A549 (cell line): Measurements from ENCODE around the gene ZNF605. TPM values are rescaled to one million over a fixed set of nuclear protein-coding genes. Genes with fewer than 3 reads are reported as not detected.
"Not testable (repeated sequence)": the region's sequence is repeated elsewhere in the genome, so short reads cannot be mapped to it uniquely, and the experiment has no call there.

Experiments used
- ATAC-seq, 2 experiments: fragments of 200-7000 bp in 1 of 2; fragments of >200 bp in 1 of 2; cut with Nextera tagmentation in 1 of 2; cut with Tn5 transposase in 1 of 2; 3 replicates each; pipeline versions ENCODE4 v1.8.0 to v1.9.1; 2018 to 2020; ENCODE audit warnings: mild to moderate bottlenecking in 1 of 2, moderate library complexity in 1 of 2
- CTCF ChIA-PET: fragments of 300-600 bp; sonication (Branson Sonifier 250); formaldehyde crosslinking; extraction: SDS; loops from one replicate; lab custom pipeline; 2021; ENCODE audit warnings: antibody characterized with exemption, inconsistent platforms; lab: Yijun Ruan, JAX
- POLR2A ChIA-PET: fragments of 350-600 bp; formaldehyde crosslinking; extraction: SDS; loops from one replicate; lab custom pipeline; 2021; ENCODE audit warnings: antibody characterized with exemption, inconsistent platforms; lab: Yijun Ruan, JAX
- DNase-seq, 2 experiments: peaks; one replicate each; pipeline versions ENCODE4 v3.0.0 to v3.0.0-alpha.2; 2011 to 2016; ENCODE audit warnings: low read depth in 1 of 2, low spot score in 1 of 2
- FAIRE-seq: peaks from 2 replicates; lab custom pipeline; 2011; peaks lifted over from hg19 to GRCh38; lab: Jason Lieb, UNC
- H3K27ac ChIP-seq, 2 experiments: fragments of >200 bp; sonication (Bioruptor Twin); formaldehyde crosslinking; 3 replicates each; pipeline ENCODE4 v1.5.1; 2016 to 2017
- H3K4me1 ChIP-seq: fragments of >200 bp; sonication (Bioruptor Twin); formaldehyde crosslinking; 3 replicates; pipeline ENCODE4 v1.6.1; 2016
- H3K4me2 ChIP-seq: fragments of >200 bp; sonication (Bioruptor Twin); formaldehyde crosslinking; 3 replicates; pipeline ENCODE4 v1.6.1; 2016
- H3K4me3 ChIP-seq: fragments of >200 bp; sonication (Bioruptor Twin); formaldehyde crosslinking; 3 replicates; pipeline ENCODE4 v1.5.1; 2016
- H3K9me3 ChIP-seq: fragments of >200 bp; sonication (Bioruptor Twin); formaldehyde crosslinking; 3 replicates; pipeline ENCODE4 v1.6.1; 2016
- EHF ChIP-seq: fragments of 250-450 bp; sonication (Bioruptor Pico); IDR thresholded peaks from 2 replicates; pipeline ENCODE4 v1.5.0; 2020; ENCODE audit warnings: mild to moderate bottlenecking
- EP300 ChIP-seq, 2 experiments: fragments of >200 bp; sonication (Bioruptor Twin); formaldehyde crosslinking; IDR thresholded peaks; 2 replicates in 1 of 2; 3 replicates in 1 of 2; pipeline ENCODE4 v1.6.1; 2016 to 2017
- FOSL2 ChIP-seq, 2 experiments: fragments of 450-650 bp in 1 of 2; fragments of >200 bp in 1 of 2; sonication (Bioruptor Twin) in 1 of 2; formaldehyde crosslinking; IDR thresholded peaks; 2 replicates each; pipeline versions ENCODE4 v1.5.0 to v1.6.1; 2016 to 2020; ENCODE audit warnings: mild to moderate bottlenecking in 1 of 2, moderate library complexity in 1 of 2
- HEYL ChIP-seq: fragments of 250-450 bp; sonication (Bioruptor Pico); IDR thresholded peaks from 2 replicates; pipeline ENCODE4 v1.8.0; 2021; ENCODE audit warnings: mild to moderate bottlenecking, moderate library complexity
- KDM5A ChIP-seq: fragments of 200-600 bp; sonication (generic); IDR thresholded peaks from 2 replicates; pipeline ENCODE4 v1.6.1; 2016; ENCODE audit warnings: antibody characterized with exemption, mild to moderate bottlenecking
- PHF8 ChIP-seq: fragments of 200-600 bp; sonication (generic); IDR thresholded peaks from 2 replicates; pipeline ENCODE4 v1.6.1; 2016; ENCODE audit warnings: low read depth, mild to moderate bottlenecking, antibody characterized with exemption, moderate library complexity, borderline replicate concordance
- RAD21 ChIP-seq, 2 experiments: fragments of >200 bp in 1 of 2; sonication (Bioruptor Twin) in 1 of 2; formaldehyde crosslinking in 1 of 2; IDR thresholded peaks in 1 of 2; conservative IDR thresholded peaks in 1 of 2; 2 replicates in 1 of 2; 3 replicates in 1 of 2; pipeline ENCODE4 v1.6.1; 2012 to 2018; ENCODE audit warnings: inconsistent platforms in 1 of 2
- RARB ChIP-seq: fragments of 250-450 bp; sonication (Bioruptor Pico); IDR thresholded peaks from 2 replicates; pipeline ENCODE4 v1.8.0; 2021; ENCODE audit warnings: mild to moderate bottlenecking, moderate library complexity
- RNF2 ChIP-seq: fragments of 200-600 bp; sonication (generic); IDR thresholded peaks from 2 replicates; pipeline ENCODE4 v1.6.1; 2016; ENCODE audit warnings: low read depth, mild to moderate bottlenecking, antibody characterized with exemption, moderate library complexity, borderline replicate concordance
- ZC3H11A ChIP-seq: fragments of 450-650 bp; IDR thresholded peaks from 2 replicates; pipeline ENCODE4 v1.6.1; 2014; ENCODE audit warnings: antibody characterized with exemption, mild to moderate bottlenecking
- ZSCAN20 ChIP-seq: fragments of 250-450 bp; sonication (Bioruptor Pico); IDR thresholded peaks from 2 replicates; pipeline ENCODE4 v1.8.0; 2022; ENCODE audit warnings: mild to moderate bottlenecking, moderate library complexity
- WGBS: methylation state at CpG from one replicate; pipeline ENCODE4 v1.1.6; 2017; ENCODE audit errors: missing lambda C conversion rate; 5-methylcytosine and 5-hydroxymethylcytosine counted together
- polyA plus RNA-seq, 4 experiments: library from polyadenylated mRNA; depleted of rRNA in 3 of 4; stranded (reverse); fragments of >200 nt; fragmentation: RNase III in 1 of 4; extraction: RNeasy Plus Mini Kit Qiagen cat#74134 plus additional on column Dnase treatment in 1 of 4; gene quantifications; 2 replicates in 3 of 4; 3 replicates in 1 of 4; pipeline ENCODE4 v1.2.3, GENCODE V29; 2011 to 2017
- TF ChIP-seq, protein P1 (sequence below): fragments of 200-600 bp; sonication (generic); IDR thresholded peaks from 2 replicates; pipeline ENCODE4 v1.6.1; 2016; ENCODE audit warnings: antibody characterized with exemption, mild to moderate bottlenecking, moderate library complexity
- TF ChIP-seq, protein P2 (sequence below): IDR thresholded peaks from 2 replicates; pipeline ENCODE4 v1.6.1; 2012
- TF ChIP-seq, protein P3 (sequence below): fragments of >200 bp; sonication (Bioruptor Twin); formaldehyde crosslinking; IDR thresholded peaks from 3 replicates; pipeline ENCODE4 v1.6.1; 2016
- TF ChIP-seq, protein P4 (sequence below): fragments of >200 bp; sonication (Bioruptor Twin); formaldehyde crosslinking; IDR thresholded peaks from 2 replicates; pipeline ENCODE4 v1.6.1; 2016
- TF ChIP-seq, protein P5 (sequence below): IDR thresholded peaks from 2 replicates; pipeline ENCODE4 v1.6.1; 2012; ENCODE audit warnings: low read depth, borderline replicate concordance
- TF ChIP-seq, protein P6 (sequence below): fragments of 450-650 bp; IDR thresholded peaks from 2 replicates; pipeline ENCODE4 v1.6.1; 2014; ENCODE audit warnings: antibody characterized with exemption

ZNF605 gene
- polyA plus RNA-seq, 2 of the 4 experiments (the other 2 are of a cell fraction): 5.6 to 18.2 TPM

DNA sequence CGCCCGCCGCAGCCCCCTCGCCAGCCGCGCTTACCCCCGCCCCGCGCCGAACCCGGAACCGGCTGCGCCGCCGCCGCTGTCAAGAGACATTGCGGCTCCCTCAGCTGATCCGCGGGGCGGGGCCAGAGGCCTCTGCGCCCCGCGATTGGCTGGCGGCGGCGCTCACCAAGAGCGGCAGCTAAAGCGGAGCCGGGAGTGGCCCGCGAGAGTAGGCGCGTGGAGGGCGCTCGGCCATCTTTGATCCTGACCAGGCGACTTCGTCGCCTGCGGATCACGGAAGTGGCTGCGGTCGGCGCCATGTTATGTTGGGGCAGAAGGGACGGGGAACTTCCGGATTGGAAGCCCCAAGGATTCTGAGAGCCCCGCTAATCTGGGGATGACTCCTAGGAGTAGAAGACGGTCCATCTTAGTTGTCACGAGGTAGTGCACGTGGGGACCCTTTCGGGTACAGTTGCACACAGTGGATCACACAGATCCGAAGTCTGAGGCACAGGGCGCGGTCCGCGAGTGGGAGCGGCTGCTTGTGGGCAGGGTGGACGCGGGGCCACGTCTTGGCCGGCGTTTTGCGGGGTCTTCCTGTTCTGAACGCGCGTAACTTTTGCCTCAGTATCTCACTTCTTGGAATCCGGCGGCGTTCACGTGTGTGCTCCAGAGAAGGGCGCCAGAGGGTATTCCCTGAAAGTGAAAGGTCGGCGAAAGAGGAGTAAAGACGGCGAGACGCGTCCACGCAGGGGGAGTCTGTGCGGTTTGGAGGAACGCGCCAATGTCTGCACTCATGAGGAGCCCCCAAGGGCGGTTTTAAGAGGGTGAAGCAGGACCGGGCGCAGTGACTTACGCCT, 68.4 kb downstream of the ZNF605 start, which contains the start of gene CHFR (continued):
- TF ChIP-seq, protein P1, sequence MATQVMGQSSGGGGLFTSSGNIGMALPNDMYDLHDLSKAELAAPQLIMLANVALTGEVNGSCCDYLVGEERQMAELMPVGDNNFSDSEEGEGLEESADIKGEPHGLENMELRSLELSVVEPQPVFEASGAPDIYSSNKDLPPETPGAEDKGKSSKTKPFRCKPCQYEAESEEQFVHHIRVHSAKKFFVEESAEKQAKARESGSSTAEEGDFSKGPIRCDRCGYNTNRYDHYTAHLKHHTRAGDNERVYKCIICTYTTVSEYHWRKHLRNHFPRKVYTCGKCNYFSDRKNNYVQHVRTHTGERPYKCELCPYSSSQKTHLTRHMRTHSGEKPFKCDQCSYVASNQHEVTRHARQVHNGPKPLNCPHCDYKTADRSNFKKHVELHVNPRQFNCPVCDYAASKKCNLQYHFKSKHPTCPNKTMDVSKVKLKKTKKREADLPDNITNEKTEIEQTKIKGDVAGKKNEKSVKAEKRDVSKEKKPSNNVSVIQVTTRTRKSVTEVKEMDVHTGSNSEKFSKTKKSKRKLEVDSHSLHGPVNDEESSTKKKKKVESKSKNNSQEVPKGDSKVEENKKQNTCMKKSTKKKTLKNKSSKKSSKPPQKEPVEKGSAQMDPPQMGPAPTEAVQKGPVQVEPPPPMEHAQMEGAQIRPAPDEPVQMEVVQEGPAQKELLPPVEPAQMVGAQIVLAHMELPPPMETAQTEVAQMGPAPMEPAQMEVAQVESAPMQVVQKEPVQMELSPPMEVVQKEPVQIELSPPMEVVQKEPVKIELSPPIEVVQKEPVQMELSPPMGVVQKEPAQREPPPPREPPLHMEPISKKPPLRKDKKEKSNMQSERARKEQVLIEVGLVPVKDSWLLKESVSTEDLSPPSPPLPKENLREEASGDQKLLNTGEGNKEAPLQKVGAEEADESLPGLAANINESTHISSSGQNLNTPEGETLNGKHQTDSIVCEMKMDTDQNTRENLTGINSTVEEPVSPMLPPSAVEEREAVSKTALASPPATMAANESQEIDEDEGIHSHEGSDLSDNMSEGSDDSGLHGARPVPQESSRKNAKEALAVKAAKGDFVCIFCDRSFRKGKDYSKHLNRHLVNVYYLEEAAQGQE: peak; percentile 78
- TF ChIP-seq EHF (peak; percentile 91), RAD21 (conservative IDR thresholded peaks at IDR 0.05 in 1 of 2, IDR thresholded peaks at IDR 0.05 in 1 of 2) (no peak)

DNA sequence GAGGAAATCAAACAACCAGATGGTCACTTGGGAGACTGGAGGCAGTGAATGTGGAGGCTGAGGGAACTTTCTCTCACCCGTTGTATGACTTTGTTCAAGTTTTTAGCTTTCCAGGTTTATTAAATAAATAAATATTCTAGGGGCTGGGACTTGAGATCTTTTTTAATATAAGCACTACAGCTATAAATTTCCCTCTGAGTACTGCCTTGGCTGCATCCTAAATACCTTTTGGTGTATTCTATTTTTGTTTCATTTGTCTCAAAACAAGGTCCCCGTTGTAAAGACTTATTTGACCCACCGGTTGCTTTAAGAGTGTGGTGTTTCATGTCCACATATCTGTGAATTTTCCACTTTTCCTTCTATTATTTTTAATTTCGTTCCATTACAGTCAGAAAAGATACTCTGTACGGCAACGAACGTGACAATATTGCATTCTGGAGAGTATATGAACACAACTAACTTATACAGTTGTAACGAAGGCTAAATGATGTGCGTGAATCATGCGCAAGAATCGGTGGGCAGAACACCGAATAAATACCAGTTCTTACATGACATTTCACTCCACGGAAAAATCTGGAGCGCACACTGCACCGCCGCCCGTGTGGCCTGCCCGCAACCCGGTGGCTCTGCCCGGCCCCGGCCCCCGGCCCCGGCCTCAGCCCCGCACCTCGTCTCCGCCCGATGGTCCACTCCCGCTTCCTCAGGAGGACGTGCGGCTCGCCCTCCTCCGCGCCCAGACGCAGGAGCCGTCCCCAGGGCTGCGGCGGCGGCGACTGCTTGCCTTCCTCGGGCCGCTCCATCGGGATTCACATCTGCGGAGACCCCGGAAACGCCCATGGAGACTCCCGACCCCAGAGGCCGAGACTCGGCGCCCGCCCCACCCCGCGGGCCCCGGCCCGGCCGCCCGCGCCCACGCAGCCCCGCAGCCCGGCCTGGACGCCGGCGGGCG, 69.3 kb downstream of the ZNF605 start:
- Histone ChIP-seq H3K4me3 (peak overlapping the region; percentile 81), H3K27ac (peak overlapping the region; percentile 76 to 97)
- CTCF ChIA-PET: interaction anchor here (0.8 kb wide), 1 partner anchor 100 kb away, joined by 3 read pairs; no protein-coding TSS in a partner anchor
- POLR2A ChIA-PET: interaction anchor here (0.6 to 1.1 kb wide), 6 partner anchors 11 to 295 kb away, joined by 3 to 5 read pairs (median 4); partner anchors contain the start of genes ZNF268, ZNF605 and ZNF891
- WGBS: 28% methylated on average over 27 of the region's 64 CpGs
- FAIRE-seq (no peak), ATAC-seq (peak; percentile 9 to 65; a peak in 5 of 6 replicates), DNase-seq (peak; percentile 12 to 52)
- TF ChIP-seq, protein P2, sequence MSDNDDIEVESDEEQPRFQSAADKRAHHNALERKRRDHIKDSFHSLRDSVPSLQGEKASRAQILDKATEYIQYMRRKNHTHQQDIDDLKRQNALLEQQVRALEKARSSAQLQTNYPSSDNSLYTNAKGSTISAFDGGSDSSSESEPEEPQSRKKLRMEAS: no peak
- peak; percentile 54; the same call in 1 of the 2 replicates for TF ChIP-seq PHF8
- TF ChIP-seq, protein P3, sequence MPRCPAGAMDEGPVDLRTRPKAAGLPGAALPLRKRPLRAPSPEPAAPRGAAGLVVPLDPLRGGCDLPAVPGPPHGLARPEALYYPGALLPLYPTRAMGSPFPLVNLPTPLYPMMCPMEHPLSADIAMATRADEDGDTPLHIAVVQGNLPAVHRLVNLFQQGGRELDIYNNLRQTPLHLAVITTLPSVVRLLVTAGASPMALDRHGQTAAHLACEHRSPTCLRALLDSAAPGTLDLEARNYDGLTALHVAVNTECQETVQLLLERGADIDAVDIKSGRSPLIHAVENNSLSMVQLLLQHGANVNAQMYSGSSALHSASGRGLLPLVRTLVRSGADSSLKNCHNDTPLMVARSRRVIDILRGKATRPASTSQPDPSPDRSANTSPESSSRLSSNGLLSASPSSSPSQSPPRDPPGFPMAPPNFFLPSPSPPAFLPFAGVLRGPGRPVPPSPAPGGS: no peak
- TF ChIP-seq, all 56 proteins: peak for 1
- peak overlapping the region; percentile 67 for H3K4me2 ChIP-seq
- peaks cover 67% of the 10 kb centered on the region for H3K9me3 ChIP-seq
- no peaks in the 10 kb centered on the region for H3K4me1 ChIP-seq

DNA sequence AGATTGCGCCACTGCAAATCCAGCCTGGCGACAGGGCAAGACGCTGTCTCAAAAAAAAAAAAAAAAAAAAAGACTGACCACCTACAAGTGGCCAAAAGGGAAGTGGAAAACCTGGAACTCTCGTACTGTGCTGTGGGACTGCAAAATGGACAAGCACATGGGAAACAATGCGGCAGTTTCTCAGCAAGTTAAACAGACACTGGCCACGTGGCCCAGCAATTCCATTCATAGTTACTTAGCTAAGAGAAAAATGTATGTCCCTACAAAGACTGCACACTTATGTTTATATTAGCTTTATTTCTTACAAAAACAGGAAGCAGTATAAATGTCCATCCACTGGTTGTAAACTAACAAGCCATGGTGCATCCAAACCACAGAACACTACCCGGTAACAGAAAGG, 74.3 kb downstream of the ZNF605 start:
- H3K4me3 ChIP-seq: no peak overlapping the region
- ATAC-seq (no peak), FAIRE-seq (no peak), DNase-seq (no peak)
- H3K27ac ChIP-seq: no peak overlapping the region
- no peak overlapping the region for H3K4me2 ChIP-seq
- H3K9me3 ChIP-seq: peaks cover 58% of the 10 kb centered on the region
- no peaks in the 10 kb centered on the region for H3K4me1 ChIP-seq
- CTCF ChIA-PET: no interaction called here
- POLR2A ChIA-PET: interaction anchor here (0.6 kb wide), 1 partner anchor 198 kb away, joined by 3 read pairs; no protein-coding TSS in a partner anchor
- TF ChIP-seq KDM5A: no peak
- no peak for TF ChIP-seq RARB (CRISPR knock-in tag)
- no peak for TF ChIP-seq EHF
- no peak for TF ChIP-seq FOSL2 (IDR thresholded peaks at IDR 0.05)
- no peak for TF ChIP-seq FOSL2 (CRISPR knock-in tag; IDR thresholded peaks at IDR 0.05)
- TF ChIP-seq, protein P4, sequence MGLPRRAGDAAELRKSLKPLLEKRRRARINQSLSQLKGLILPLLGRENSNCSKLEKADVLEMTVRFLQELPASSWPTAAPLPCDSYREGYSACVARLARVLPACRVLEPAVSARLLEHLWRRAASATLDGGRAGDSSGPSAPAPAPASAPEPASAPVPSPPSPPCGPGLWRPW: no peak
- TF ChIP-seq, protein P5, sequence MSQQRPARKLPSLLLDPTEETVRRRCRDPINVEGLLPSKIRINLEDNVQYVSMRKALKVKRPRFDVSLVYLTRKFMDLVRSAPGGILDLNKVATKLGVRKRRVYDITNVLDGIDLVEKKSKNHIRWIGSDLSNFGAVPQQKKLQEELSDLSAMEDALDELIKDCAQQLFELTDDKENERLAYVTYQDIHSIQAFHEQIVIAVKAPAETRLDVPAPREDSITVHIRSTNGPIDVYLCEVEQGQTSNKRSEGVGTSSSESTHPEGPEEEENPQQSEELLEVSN: no peak
- TF ChIP-seq, protein P2: no peak
- TF ChIP-seq HEYL: no peak
- TF ChIP-seq RNF2: no peak
- no peak for TF ChIP-seq EP300 (IDR thresholded peaks at IDR 0.05)
- TF ChIP-seq, protein P6, sequence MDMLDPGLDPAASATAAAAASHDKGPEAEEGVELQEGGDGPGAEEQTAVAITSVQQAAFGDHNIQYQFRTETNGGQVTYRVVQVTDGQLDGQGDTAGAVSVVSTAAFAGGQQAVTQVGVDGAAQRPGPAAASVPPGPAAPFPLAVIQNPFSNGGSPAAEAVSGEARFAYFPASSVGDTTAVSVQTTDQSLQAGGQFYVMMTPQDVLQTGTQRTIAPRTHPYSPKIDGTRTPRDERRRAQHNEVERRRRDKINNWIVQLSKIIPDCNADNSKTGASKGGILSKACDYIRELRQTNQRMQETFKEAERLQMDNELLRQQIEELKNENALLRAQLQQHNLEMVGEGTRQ: no peak
- TF ChIP-seq PHF8: no peak
- no peak for TF ChIP-seq ZSCAN20 (CRISPR knock-in tag)
- no peak for TF ChIP-seq ZC3H11A
- 94% methylated on average over 7 of the region's 7 CpGs for WGBS

DNA sequence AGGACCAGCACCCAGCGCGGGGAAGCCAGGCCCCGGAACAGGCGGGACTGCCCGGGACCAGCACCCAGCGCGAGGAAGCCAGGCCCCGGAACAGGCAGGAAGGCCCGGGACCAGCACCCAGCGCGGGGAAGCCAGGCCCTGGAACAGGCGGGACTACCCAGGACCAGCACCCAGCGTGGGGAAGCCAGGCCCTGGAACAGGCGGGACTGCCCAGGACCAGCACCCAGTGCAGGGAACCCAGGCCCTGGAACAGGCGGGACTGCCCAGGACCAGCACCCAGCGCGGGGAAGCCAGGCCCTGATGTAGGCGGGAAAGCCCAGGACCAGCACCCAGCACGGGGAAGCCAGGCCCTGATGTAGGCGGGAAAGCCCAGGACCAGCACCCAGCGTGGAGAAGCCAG, 81.5 kb downstream of the ZNF605 start:
- POLR2A ChIA-PET: not testable (repeated sequence)

More for the DNA sequence above, 81.5 kb downstream of the ZNF605 start:
- CTCF ChIA-PET, H3K4me3 ChIP-seq, DNase-seq, FAIRE-seq, H3K4me1 ChIP-seq, H3K4me2 ChIP-seq, H3K27ac ChIP-seq: not testable (repeated sequence)
- WGBS: 91% methylated on average over 6 of the region's 21 CpGs
- H3K9me3 ChIP-seq: peaks cover 12% of the 10 kb centered on the region; the same call in 2 of the 3 replicates
- ATAC-seq: peak in 1 of 2 experiments; percentile 11; a peak in 1 of 6 replicates
